Activated naive CD8-positive, alpha-beta T cell treated with anti-CD3 and anti-CD28 coated beads, Interleukin-2, amount 10 ng/mL, durations not matched to agents 7 days and 5 days (primary cell): ENCODE data around the gene IKBKG. TPM values are rescaled to one million over a fixed set of nuclear protein-coding genes. Genes with fewer than 3 reads are reported as not detected.
"Not testable (repeated sequence)": the region's sequence is repeated elsewhere in the genome, so short reads cannot be mapped to it uniquely, and the experiment has no call there.

Experiments
- ATAC-seq: fragments of 150-1000 bp; cut with Tn5 transposase; one replicate; pipeline ENCODE4 v1.10.0; 2021; ENCODE audit warnings: low read depth, moderate library complexity
- POLR2A ChIA-PET: fragments of 350-600 bp; sonication (Branson Sonifier 250); formaldehyde crosslinking; loops from one replicate; lab custom pipeline; 2021; ENCODE audit warnings: antibody characterized with exemption; lab: Charles Lee
- DNase-seq: peaks from one replicate; pipeline ENCODE4 v3.0.0; 2021
- H3K27ac Mint-ChIP-seq: one replicate; pipeline ENCODE4 v1.8.0; 2022; ENCODE audit warnings: mild to moderate bottlenecking, mixed read lengths
- H3K27me3 Mint-ChIP-seq: one replicate; pipeline ENCODE4 v1.8.0; 2022; ENCODE audit warnings: mild to moderate bottlenecking, moderate library complexity, mixed read lengths
- H3K36me3 Mint-ChIP-seq: one replicate; pipeline ENCODE4 v1.8.0; 2021; ENCODE audit warnings: mild to moderate bottlenecking, mixed read lengths
- H3K4me1 Mint-ChIP-seq: one replicate; pipeline ENCODE4 v1.8.0; 2021; ENCODE audit warnings: mixed read lengths
- H3K4me3 Mint-ChIP-seq: one replicate; pipeline ENCODE4 v1.8.0; 2022; ENCODE audit warnings: mild to moderate bottlenecking, moderate library complexity, mixed read lengths
- H3K9me3 Mint-ChIP-seq: one replicate; pipeline ENCODE4 v1.8.0; 2021; ENCODE audit warnings: mixed read lengths
- total RNA-seq, 2 experiments: library from RNA; stranded (reverse); gene quantifications; one replicate each; pipeline ENCODE4 v1.2.3, GENCODE V29; 2021

The IKBKG gene
- total RNA-seq, 2 experiments from 2014 or later = 56.1 to 61.7 TPM

GRCh38 chrX:154534526-154535322 lies 12.7 kb upstream of the IKBKG start:
- Mint-ChIP-seq H3K27me3 (no peaks in the 10 kb centered on the region), H3K9me3 (no peaks in the 10 kb centered on the region), H3K4me3 (no peak overlapping the region), H3K36me3 (peaks cover 2% of the 10 kb centered on the region), H3K27ac (no peak overlapping the region), H3K4me1 (peaks cover 8% of the 10 kb centered on the region)
- DNase-seq (peak; percentile 88), ATAC-seq (peak; percentile 90)
- POLR2A ChIA-PET = no interaction called here

GRCh38 chrX:154535892-154536291 lies 11.5 kb upstream of the IKBKG start:
- Mint-ChIP-seq H3K4me3 (no peak overlapping the region), H3K27me3 (no peaks in the 10 kb centered on the region), H3K9me3 (no peaks in the 10 kb centered on the region), H3K4me1 (peaks cover 8% of the 10 kb centered on the region), H3K27ac (peak overlapping the region; percentile 16), H3K36me3 (peaks cover 2% of the 10 kb centered on the region)
- DNase-seq (no peak), ATAC-seq (no peak)
- POLR2A ChIA-PET = no interaction called here

- Mint-ChIP-seq H3K9me3 (no peaks in the 10 kb centered on the region), H3K36me3 (no peaks in the 10 kb centered on the region), H3K27me3 (no peaks in the 10 kb centered on the region), H3K4me3 (no peak overlapping the region), H3K27ac (no peak overlapping the region), H3K4me1 (peaks cover 21% of the 10 kb centered on the region)
- POLR2A ChIA-PET = no interaction called here
- ATAC-seq (no peak), DNase-seq (no peak)
These were observed 8.3 kb upstream of the IKBKG start for GRCh38 chrX:154539077-154539476.

GRCh38 chrX:154540365-154540764 lies 7.1 kb upstream of the IKBKG start:
- H3K4me3 Mint-ChIP-seq, POLR2A ChIA-PET, H3K27me3 Mint-ChIP-seq, H3K9me3 Mint-ChIP-seq, DNase-seq, H3K27ac Mint-ChIP-seq, H3K36me3 Mint-ChIP-seq, ATAC-seq: not testable (repeated sequence)
- H3K4me1 Mint-ChIP-seq = peaks cover 27% of the 10 kb centered on the region

GRCh38 chrX:154540897-154541535 lies 6.4 kb upstream of the IKBKG start:
- Mint-ChIP-seq H3K36me3 (peaks cover 1% of the 10 kb centered on the region), H3K4me1 (peaks cover 29% of the 10 kb centered on the region), H3K27ac (peak overlapping the region; percentile 42), H3K27me3 (no peaks in the 10 kb centered on the region), H3K4me3 (no peak overlapping the region), H3K9me3 (no peaks in the 10 kb centered on the region)
- no peak for DNase-seq
- POLR2A ChIA-PET = no interaction called here
- no peak for ATAC-seq

- POLR2A ChIA-PET = no interaction called here
- DNase-seq = no peak
- H3K27me3 Mint-ChIP-seq = no peaks in the 10 kb centered on the region
- H3K27ac Mint-ChIP-seq = peak overlapping the region; percentile 93
- H3K4me3 Mint-ChIP-seq = no peak overlapping the region
- no peaks in the 10 kb centered on the region for H3K9me3 Mint-ChIP-seq
- no peak for ATAC-seq
- H3K36me3 Mint-ChIP-seq = peaks cover 1% of the 10 kb centered on the region
- H3K4me1 Mint-ChIP-seq = peaks cover 32% of the 10 kb centered on the region
These were observed 5.9 kb upstream of the IKBKG start for GRCh38 chrX:154541589-154541895.

- ATAC-seq (no peak), DNase-seq (no peak)
- peaks cover 1% of the 10 kb centered on the region for H3K36me3 Mint-ChIP-seq
- H3K4me3 Mint-ChIP-seq = peak overlapping the region; percentile 77
- H3K4me1 Mint-ChIP-seq = peaks cover 32% of the 10 kb centered on the region
- no peaks in the 10 kb centered on the region for H3K27me3 Mint-ChIP-seq
- peak overlapping the region; percentile 93 for H3K27ac Mint-ChIP-seq
- H3K9me3 Mint-ChIP-seq = no peaks in the 10 kb centered on the region
- POLR2A ChIA-PET = interaction anchor here (1.0 to 1.3 kb wide), 4 partner anchors 52 to 173 kb away, joined by 3 to 6 read pairs (median 4); partner anchors contain the start of genes DNASE1L1 and SLC10A3
These were observed 5.3 kb upstream of the IKBKG start for GRCh38 chrX:154541896-154542722.

GRCh38 chrX:154542723-154543424 lies 4.5 kb upstream of the IKBKG start:
- DNase-seq = no peak
- Mint-ChIP-seq H3K36me3 (peaks cover 2% of the 10 kb centered on the region), H3K27me3 (no peaks in the 10 kb centered on the region), H3K27ac (peak overlapping the region; percentile 93), H3K4me3 (peak overlapping the region; percentile 77), H3K9me3 (no peaks in the 10 kb centered on the region), H3K4me1 (peaks cover 30% of the 10 kb centered on the region)
- POLR2A ChIA-PET = interaction anchor here (1.0 to 1.3 kb wide), 5 partner anchors 53 to 174 kb away, joined by 3 to 6 read pairs (median 3); partner anchors contain the start of genes DNASE1L1 and SLC10A3
- ATAC-seq = peak; percentile 6

GRCh38 chrX:154545673-154546274 lies 1.6 kb upstream of the IKBKG start:
- H3K4me3 Mint-ChIP-seq = peak overlapping the region; percentile 71
- no peak for DNase-seq
- POLR2A ChIA-PET = no interaction called here
- no peaks in the 10 kb centered on the region for H3K27me3 Mint-ChIP-seq
- H3K36me3 Mint-ChIP-seq = peaks cover 14% of the 10 kb centered on the region
- peaks cover 38% of the 10 kb centered on the region for H3K4me1 Mint-ChIP-seq
- no peaks in the 10 kb centered on the region for H3K9me3 Mint-ChIP-seq
- H3K27ac Mint-ChIP-seq = peak overlapping the region; percentile 42
- ATAC-seq = no peak

GRCh38 chrX:154546354-154547244 lies 821 bp upstream of the IKBKG start, which contains the start of gene G6PD:
G6PD (minus strand) TSS chrX:154546846; CDS start chrX:154546155, 691 bp downstream.
- peak; percentile 48 for ATAC-seq
- Mint-ChIP-seq H3K4me1 (peaks cover 38% of the 10 kb centered on the region), H3K27ac (peak within 1 kb of the TSS; percentile 84), H3K4me3 (peak within 1 kb of the TSS; percentile 96), H3K36me3 (peaks cover 14% of the 10 kb centered on the region), H3K9me3 (no peaks in the 10 kb centered on the region), H3K27me3 (no peaks in the 10 kb centered on the region)
- peak; percentile 90 for DNase-seq
- POLR2A ChIA-PET = interaction anchor here (0.7 to 1.9 kb wide), 5 partner anchors 56 to 510 kb away, joined by 3 to 10 read pairs (median 3); partner anchors contain the start of genes RPL10 and SLC10A3

GRCh38 chrX:154548028-154548316 lies 552 bp downstream of the IKBKG start:
- H3K9me3 Mint-ChIP-seq = no peaks in the 10 kb centered on the region
- H3K4me3 Mint-ChIP-seq = peak overlapping the region; percentile 96
- POLR2A ChIA-PET = interaction anchor here (0.6 to 1.9 kb wide), 4 partner anchors 61 to 202 kb away, joined by 3 to 10 read pairs (median 6); partner anchors contain the start of gene RPL10
- no peaks in the 10 kb centered on the region for H3K27me3 Mint-ChIP-seq
- peak overlapping the region; percentile 84 for H3K27ac Mint-ChIP-seq
- H3K4me1 Mint-ChIP-seq = peaks cover 29% of the 10 kb centered on the region
- DNase-seq (no peak), ATAC-seq (no peak)
- H3K36me3 Mint-ChIP-seq = peaks cover 14% of the 10 kb centered on the region

GRCh38 chrX:154549766-154550165 lies 2.3 kb downstream of the IKBKG start:
- no peak for DNase-seq
- ATAC-seq = no peak
- peaks cover 25% of the 10 kb centered on the region for H3K4me1 Mint-ChIP-seq
- peaks cover 15% of the 10 kb centered on the region for H3K36me3 Mint-ChIP-seq
- peak overlapping the region; percentile 40 for H3K27ac Mint-ChIP-seq
- peak overlapping the region; percentile 43 for H3K4me3 Mint-ChIP-seq
- POLR2A ChIA-PET = no interaction called here
- no peaks in the 10 kb centered on the region for H3K27me3 Mint-ChIP-seq
- no peaks in the 10 kb centered on the region for H3K9me3 Mint-ChIP-seq
